ENCODE data around the gene OLFML3. TPM values are rescaled to one million over a fixed set of nuclear protein-coding genes. Genes with fewer than 3 reads are reported as not detected.

OLFML3 gene
- total and polyA plus RNA-seq, 2 donors (not counting 3 experiments of a cell fraction or from before 2014, with no cell fraction given): 3.4 to 3.9 TPM

DNA sequence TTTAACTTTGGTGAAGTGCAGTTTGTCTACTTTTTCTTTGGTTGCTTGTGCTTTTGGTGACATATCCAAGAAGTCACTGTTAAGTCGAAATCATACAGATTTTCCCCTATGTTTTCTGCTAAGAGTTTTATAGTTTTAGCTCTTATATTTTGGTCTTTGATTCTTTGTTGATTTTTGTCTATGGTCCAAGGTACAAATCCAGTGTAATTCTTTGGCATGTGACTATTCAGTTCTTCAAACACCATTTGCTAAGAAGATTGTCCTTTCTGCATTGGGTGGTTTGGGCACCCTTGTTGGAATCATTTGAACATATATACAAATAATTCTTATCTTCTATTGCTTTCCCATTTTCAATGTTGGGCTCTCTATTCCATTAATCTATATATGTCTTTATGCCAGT lies 33.9 kb upstream of the OLFML3 start:
- dilution Hi-C loops (cut with MboI; ENCODE audit: extremely low pct_ligation_motif_present, low sequenced_read_pairs) (no loop called here), intact Hi-C loops (cut with micrococcal nuclease) (loop anchor here (5.0 kb wide), 2 partner anchors 108 to 188 kb away; partner anchors contain the start of gene PHTF1)
- Histone ChIP-seq H3K4me1 (ENCODE audit: control insufficient read depth, extremely low read depth, insufficient read depth, low read length) (peaks cover 25% of the 10 kb centered on the region), H3K27me3 (ENCODE audit: control insufficient read depth in 2 of 2, insufficient read depth in 2 of 2, low read length in 2 of 2) (no peaks in the 10 kb centered on the region), H3K4me2 (ENCODE audit: insufficient read depth, low read length) (no peak overlapping the region), H3K79me2 (ENCODE audit: control insufficient read depth, insufficient read depth, low read length) (peaks cover 85% of the 10 kb centered on the region), H2AFZ (ENCODE audit: low read depth, low read length) (no peak overlapping the region), H3K9ac (replicated peaks; ENCODE audit: extremely low read depth, insufficient read depth, low read length) (no peak overlapping the region), H3K4me3 (replicated peaks in 1 of 3; ENCODE audit: insufficient read depth in 1 of 3, low read depth in 1 of 3, low read length in 3 of 3) (no peak overlapping the region), H3K36me3 (ENCODE audit: control insufficient read depth in 2 of 2, extremely low read depth in 1 of 2, insufficient read depth in 2 of 2, low read length in 2 of 2) (peaks cover 3 to 9% of the 10 kb centered on the region in 2 experiments), H4K20me1 (replicated peaks; ENCODE audit: control insufficient read depth, extremely low read depth, insufficient read depth, low read length) (no peaks in the 10 kb centered on the region), H3K27ac (ENCODE audit: insufficient read depth, low read depth, low read length) (no peak overlapping the region), H3K9me3 (replicated peaks; ENCODE audit: control insufficient read depth, insufficient read depth, low read length) (no peaks in the 10 kb centered on the region), H3K9me1 (replicated peaks; ENCODE audit: control insufficient read depth, extremely low read depth, insufficient read depth, low read length) (no peaks in the 10 kb centered on the region)
- FAIRE-seq (no peak), DNase-seq (ENCODE audit: low read depth, low spot score) (no peak)
- CTCF ChIA-PET: interaction anchor here (2.2 to 4.0 kb wide), 2 partner anchors 11 to 18 kb away, joined by 6 to 23 read pairs; no protein-coding TSS in a partner anchor
- BruUV-seq (replicated peaks): no TSS peak
- TF ChIP-seq GATA2 (IDR thresholded peaks at IDR 0.05; ENCODE audit: insufficient read depth, insufficient read length, low read depth, low read length) (no peak), POLR2A (IDR thresholded peaks at IDR 0.05; ENCODE audit: low read depth, low read length) (no peak), JUN (IDR thresholded peaks at IDR 0.05; ENCODE audit: borderline replicate concordance, insufficient read depth, insufficient read length, low read depth) (no peak), MYC (IDR thresholded peaks at IDR 0.05; ENCODE audit: low read depth, low read length) (no peak), FOS (IDR thresholded peaks at IDR 0.05; ENCODE audit: borderline replicate concordance, insufficient read depth, low read length) (no peak), POLR2AphosphoS5 (IDR thresholded peaks at IDR 0.05; ENCODE audit: insufficient read depth, low read depth, low read length) (no peak), EZH2 (IDR thresholded peaks at IDR 0.05; ENCODE audit: borderline replicate concordance, low read depth, low read length, severe bottlenecking) (no peak)
- TF ChIP-seq, protein P1, sequence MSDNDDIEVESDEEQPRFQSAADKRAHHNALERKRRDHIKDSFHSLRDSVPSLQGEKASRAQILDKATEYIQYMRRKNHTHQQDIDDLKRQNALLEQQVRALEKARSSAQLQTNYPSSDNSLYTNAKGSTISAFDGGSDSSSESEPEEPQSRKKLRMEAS (IDR thresholded peaks at IDR 0.05; ENCODE audit: insufficient read depth, insufficient read length): no peak
- TF ChIP-seq, protein P2, sequence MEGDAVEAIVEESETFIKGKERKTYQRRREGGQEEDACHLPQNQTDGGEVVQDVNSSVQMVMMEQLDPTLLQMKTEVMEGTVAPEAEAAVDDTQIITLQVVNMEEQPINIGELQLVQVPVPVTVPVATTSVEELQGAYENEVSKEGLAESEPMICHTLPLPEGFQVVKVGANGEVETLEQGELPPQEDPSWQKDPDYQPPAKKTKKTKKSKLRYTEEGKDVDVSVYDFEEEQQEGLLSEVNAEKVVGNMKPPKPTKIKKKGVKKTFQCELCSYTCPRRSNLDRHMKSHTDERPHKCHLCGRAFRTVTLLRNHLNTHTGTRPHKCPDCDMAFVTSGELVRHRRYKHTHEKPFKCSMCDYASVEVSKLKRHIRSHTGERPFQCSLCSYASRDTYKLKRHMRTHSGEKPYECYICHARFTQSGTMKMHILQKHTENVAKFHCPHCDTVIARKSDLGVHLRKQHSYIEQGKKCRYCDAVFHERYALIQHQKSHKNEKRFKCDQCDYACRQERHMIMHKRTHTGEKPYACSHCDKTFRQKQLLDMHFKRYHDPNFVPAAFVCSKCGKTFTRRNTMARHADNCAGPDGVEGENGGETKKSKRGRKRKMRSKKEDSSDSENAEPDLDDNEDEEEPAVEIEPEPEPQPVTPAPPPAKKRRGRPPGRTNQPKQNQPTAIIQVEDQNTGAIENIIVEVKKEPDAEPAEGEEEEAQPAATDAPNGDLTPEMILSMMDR (IDR thresholded peaks at IDR 0.05; ENCODE audit: extremely low read depth in 1 of 2, insufficient read depth in 1 of 2, low read depth in 1 of 2, low read length in 2 of 2): no peak
- POLR2A ChIA-PET: no interaction called here
